ENCODE results near the gene SLC18A3.

The SLC18A3 gene

GRCh38 chr10:49654036-49654693 lies 44.1 kb downstream of the SLC18A3 start:
- no peak for DNase-seq (ENCODE audit: low read depth, low spot score)
- no peak overlapping the region for H3K4me3 ChIP-seq (ENCODE audit: low read depth, low read length)
- ChIA-PET CTCF (interaction anchor here (0.5 to 0.8 kb wide), 2 partner anchors 59 to 1149 kb away, joined by 3 read pairs; no protein-coding TSS in a partner anchor), POLR2A (no interaction called here)
- no peak for TF ChIP-seq CTCF (IDR thresholded peaks at IDR 0.05; ENCODE audit: insufficient read depth, low read length, missing control alignments)

GRCh38 chr10:49655099-49655498 lies 45.0 kb downstream of the SLC18A3 start:
- TF ChIP-seq CTCF (IDR thresholded peaks at IDR 0.05; ENCODE audit: insufficient read depth, low read length, missing control alignments), result no peak
- DNase-seq (ENCODE audit: low read depth, low spot score), result no peak
- H3K4me3 ChIP-seq (ENCODE audit: low read depth, low read length), result no peak overlapping the region
- ChIA-PET POLR2A (no interaction called here), CTCF (no interaction called here)

GRCh38 chr10:49656845-49657493 lies 46.9 kb downstream of the SLC18A3 start:
- POLR2A ChIA-PET, result no interaction called here
- TF ChIP-seq CTCF (IDR thresholded peaks at IDR 0.05; ENCODE audit: insufficient read depth, low read length, missing control alignments), result no peak
- CTCF ChIA-PET, result no interaction called here
- H3K4me3 ChIP-seq (ENCODE audit: low read depth, low read length), result no peak overlapping the region
- no peak for DNase-seq (ENCODE audit: low read depth, low spot score)

GRCh38 chr10:49657606-49658005 lies 47.5 kb downstream of the SLC18A3 start:
- ChIA-PET POLR2A (no interaction called here), CTCF (no interaction called here)
- DNase-seq (ENCODE audit: low read depth, low spot score), result no peak
- no peak for TF ChIP-seq CTCF (IDR thresholded peaks at IDR 0.05; ENCODE audit: insufficient read depth, low read length, missing control alignments)
- no peak overlapping the region for H3K4me3 ChIP-seq (ENCODE audit: low read depth, low read length)

- no peak for TF ChIP-seq CTCF (IDR thresholded peaks at IDR 0.05; ENCODE audit: insufficient read depth, low read length, missing control alignments)
- POLR2A ChIA-PET, result no interaction called here
- no peak for DNase-seq (ENCODE audit: low read depth, low spot score)
- no peak overlapping the region for H3K4me3 ChIP-seq (ENCODE audit: low read depth, low read length)
- CTCF ChIA-PET, result no interaction called here
These were observed 51.2 kb downstream of the SLC18A3 start for GRCh38 chr10:49661140-49661856.

Data from AG04449 (cell line).